Measurements from ENCODE around the gene GRIN2D.

GRIN2D gene

DNA sequence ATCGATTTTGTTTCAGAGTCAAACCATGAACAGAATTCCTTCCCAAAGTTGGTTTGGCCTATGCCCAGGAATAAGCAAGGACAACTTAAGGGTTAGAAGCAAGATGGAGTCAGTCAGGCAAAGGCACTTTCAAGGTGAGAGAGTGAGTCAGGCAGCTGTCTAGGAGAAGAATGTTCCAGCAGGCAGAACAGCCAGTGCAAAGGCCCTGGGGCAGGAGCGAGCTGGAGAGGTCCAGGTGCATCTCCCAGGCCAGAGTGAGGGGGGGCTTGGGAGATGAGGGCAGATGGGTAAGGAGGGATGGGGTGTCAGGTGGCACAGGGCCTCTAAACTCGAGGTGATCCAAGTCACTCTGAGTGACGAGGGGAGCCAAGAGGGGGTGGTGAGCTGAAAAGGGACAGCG lies 43.1 kb downstream of the GRIN2D start:
- DNase-seq (ENCODE audit: low read depth) = no peak
- H3K4me3 ChIP-seq (ENCODE audit: low read length) = no peak overlapping the region
- TF ChIP-seq CTCF (conservative IDR thresholded peaks at IDR 0.05; ENCODE audit: low read length) = no peak

DNA sequence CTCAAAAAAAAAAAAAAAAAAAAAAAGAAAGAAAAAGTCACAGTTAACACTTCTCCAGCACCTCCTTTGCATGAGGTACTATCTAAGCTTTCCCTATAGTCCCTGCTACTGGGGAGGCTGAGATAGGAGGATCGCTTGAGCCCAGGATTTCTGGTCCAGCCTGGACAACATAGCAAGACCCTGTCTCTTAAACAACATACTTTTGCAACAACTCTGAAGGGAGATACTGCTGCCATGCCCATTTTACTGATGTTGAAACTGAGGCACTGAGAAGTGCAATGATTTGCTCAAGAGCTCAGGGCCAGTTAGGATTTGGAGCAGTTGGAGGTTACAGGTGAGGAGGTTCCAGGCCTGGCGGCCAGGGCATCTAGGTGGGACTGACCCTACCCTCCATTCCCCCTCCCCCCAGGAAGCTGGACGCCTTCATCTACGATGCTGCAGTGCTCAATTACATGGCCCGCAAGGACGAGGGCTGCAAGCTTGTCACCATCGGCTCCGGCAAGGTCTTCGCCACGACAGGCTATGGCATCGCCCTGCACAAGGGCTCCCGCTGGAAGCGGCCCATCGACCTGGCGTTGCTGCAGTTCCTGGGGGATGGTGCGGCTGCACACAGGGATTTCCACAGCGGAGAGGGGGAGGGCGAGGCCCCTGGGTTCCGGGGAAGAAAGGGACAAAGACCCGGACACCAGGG lies 48.0 kb downstream of the GRIN2D start:
- H3K4me3 ChIP-seq (ENCODE audit: low read length) = no peak overlapping the region
- no peak for TF ChIP-seq CTCF (conservative IDR thresholded peaks at IDR 0.05; ENCODE audit: low read length)
- DNase-seq (ENCODE audit: low read depth) = no peak

GRCh38 chr19:48442116-48443035 lies 48.9 kb downstream of the GRIN2D start:
- no peak overlapping the region for H3K4me3 ChIP-seq (ENCODE audit: low read length)
- TF ChIP-seq CTCF (conservative IDR thresholded peaks at IDR 0.05; ENCODE audit: low read length) = no peak
- DNase-seq (ENCODE audit: low read depth) = no peak

- no peak for TF ChIP-seq CTCF (conservative IDR thresholded peaks at IDR 0.05; ENCODE audit: low read length)
- H3K4me3 ChIP-seq (ENCODE audit: low read length) = no peak overlapping the region
- no peak for DNase-seq (ENCODE audit: low read depth)
These were observed 49.8 kb downstream of the GRIN2D start for GRCh38 chr19:48443256-48443655.
